ENCODE results near the gene DNAH11. TPM values are rescaled to one million over a fixed set of nuclear protein-coding genes. Genes with fewer than 3 reads are reported as not detected.

Gene DNAH11
- total and polyA plus RNA-seq, 2 of the 4 experiments (the other 2 are of a cell fraction): not detected

DNA sequence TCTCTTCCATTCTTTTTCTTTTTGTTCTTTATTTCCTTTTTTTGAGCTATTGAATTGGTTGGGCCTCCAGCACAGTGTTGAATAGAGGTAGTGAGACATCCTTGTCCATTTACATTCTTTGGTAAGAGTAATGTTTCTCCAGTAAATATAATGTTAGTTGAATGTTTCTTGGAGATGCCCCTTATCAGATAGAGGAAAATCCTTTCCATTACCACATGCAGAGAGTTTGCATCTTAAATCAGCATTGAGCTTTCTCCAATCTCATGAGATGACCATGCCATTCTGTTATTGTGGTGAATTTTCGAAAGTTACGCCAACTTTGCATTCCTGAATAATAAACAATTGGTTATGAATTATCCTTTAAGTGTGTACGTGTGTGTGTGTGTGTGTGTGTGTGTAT, 127.7 kb downstream of the DNAH11 start:
- no peak overlapping the region for H4K8ac ChIP-seq (ENCODE audit: low read depth in 2 of 2, low read length in 2 of 2)
- no peak overlapping the region for H3K9ac ChIP-seq (ENCODE audit: low read depth, low read length)
- no peak overlapping the region for H3K27ac ChIP-seq (ENCODE audit: insufficient read depth, low read length)
- dilution Hi-C loops (cut with HindIII; ENCODE audit: low sequenced_read_pairs, unreplicated experiment): no loop called here
- H3K4ac ChIP-seq (ENCODE audit: low read depth, low read length): no peak overlapping the region
- no peak overlapping the region for H2BK5ac ChIP-seq (ENCODE audit: low read depth, low read length, poor library complexity, severe bottlenecking)
- in situ Hi-C loops (cut with MboI; ENCODE audit: low sequenced_read_pairs): no loop called here
- no peak overlapping the region for H2AK5ac ChIP-seq (ENCODE audit: low read depth, low read length)
- no peak overlapping the region for H3K4me2 ChIP-seq (ENCODE audit: low read depth, low read length)
- WGBS, 2 experiments (ENCODE audit: extremely low coverage in 2 of 2, insufficient read length in 1 of 2): no CpG with 5 or more reads among the region's 3 CpGs
- ChIA-PET CTCF (interaction anchor here (0.7 kb wide), 1 partner anchor 1571 kb away, joined by 4 read pairs; no protein-coding TSS in a partner anchor), POLR2A (ENCODE audit: unreplicated experiment) (no interaction called here)
- H3K14ac ChIP-seq (replicated peaks; ENCODE audit: low read depth, low read length): no peak overlapping the region
- no peaks in the 10 kb centered on the region for H4K20me1 ChIP-seq (ENCODE audit: insufficient read depth, low read length)
- no peak overlapping the region for H2BK15ac ChIP-seq (ENCODE audit: low read depth, low read length)
- no peak overlapping the region for H3K23ac ChIP-seq (ENCODE audit: low read depth, low read length)
- intact Hi-C loops (cut with micrococcal nuclease): no loop called here
- no peaks in the 10 kb centered on the region for H3K27me3 ChIP-seq (ENCODE audit: control insufficient read depth, insufficient read depth, low read length)
- no TSS peak for BruUV-seq (replicated peaks)
- no peak overlapping the region for H4K5ac ChIP-seq (ENCODE audit: low read depth, low read length)
- no peak overlapping the region for H2AK9ac ChIP-seq (replicated peaks; ENCODE audit: low read depth, low read length, poor library complexity)
- H2BK120ac ChIP-seq (ENCODE audit: low read depth, low read length): no peak overlapping the region
- H3K79me1 ChIP-seq (ENCODE audit: low read depth in 1 of 2, low read length in 2 of 2): no peaks in the 10 kb centered on the region
- ATAC-seq (ENCODE audit: low read depth) (no peak), DNase-seq (no peak)
- no peak overlapping the region for H3K56ac ChIP-seq (ENCODE audit: extremely low read depth, insufficient read depth, low read length)
- TF ChIP-seq SMC3 (IDR thresholded peaks at IDR 0.05; ENCODE audit: low read depth, low read length): no peak
- no peak for TF ChIP-seq BHLHE40 (IDR thresholded peaks at IDR 0.05; ENCODE audit: low read depth, low read length)
- no peak for TF ChIP-seq MAFK (IDR thresholded peaks at IDR 0.05; ENCODE audit: low read depth, low read length)
- TF ChIP-seq RCOR1 (IDR thresholded peaks at IDR 0.05; ENCODE audit: insufficient replicate concordance, low read length): no peak
- TF ChIP-seq, protein P1, sequence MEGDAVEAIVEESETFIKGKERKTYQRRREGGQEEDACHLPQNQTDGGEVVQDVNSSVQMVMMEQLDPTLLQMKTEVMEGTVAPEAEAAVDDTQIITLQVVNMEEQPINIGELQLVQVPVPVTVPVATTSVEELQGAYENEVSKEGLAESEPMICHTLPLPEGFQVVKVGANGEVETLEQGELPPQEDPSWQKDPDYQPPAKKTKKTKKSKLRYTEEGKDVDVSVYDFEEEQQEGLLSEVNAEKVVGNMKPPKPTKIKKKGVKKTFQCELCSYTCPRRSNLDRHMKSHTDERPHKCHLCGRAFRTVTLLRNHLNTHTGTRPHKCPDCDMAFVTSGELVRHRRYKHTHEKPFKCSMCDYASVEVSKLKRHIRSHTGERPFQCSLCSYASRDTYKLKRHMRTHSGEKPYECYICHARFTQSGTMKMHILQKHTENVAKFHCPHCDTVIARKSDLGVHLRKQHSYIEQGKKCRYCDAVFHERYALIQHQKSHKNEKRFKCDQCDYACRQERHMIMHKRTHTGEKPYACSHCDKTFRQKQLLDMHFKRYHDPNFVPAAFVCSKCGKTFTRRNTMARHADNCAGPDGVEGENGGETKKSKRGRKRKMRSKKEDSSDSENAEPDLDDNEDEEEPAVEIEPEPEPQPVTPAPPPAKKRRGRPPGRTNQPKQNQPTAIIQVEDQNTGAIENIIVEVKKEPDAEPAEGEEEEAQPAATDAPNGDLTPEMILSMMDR (conservative IDR thresholded peaks at IDR 0.05; ENCODE audit: low read depth, low read length): no peak
- TF ChIP-seq FOS (IDR thresholded peaks at IDR 0.05; ENCODE audit: low read depth, low read length): no peak
- no peak for TF ChIP-seq ELK1 (IDR thresholded peaks at IDR 0.05; ENCODE audit: borderline replicate concordance, low read depth, low read length)
- TF ChIP-seq MXI1 (IDR thresholded peaks at IDR 0.05; ENCODE audit: borderline replicate concordance, low read depth, low read length): no peak
- TF ChIP-seq MAZ (IDR thresholded peaks at IDR 0.05; ENCODE audit: borderline replicate concordance, low read depth, low read length): no peak
- no peak for TF ChIP-seq RAD21 (IDR thresholded peaks at IDR 0.05; ENCODE audit: low read length)
- no peak for TF ChIP-seq CEBPB (IDR thresholded peaks at IDR 0.05; ENCODE audit: low read depth, low read length)
- H3K4me1 ChIP-seq (ENCODE audit: control insufficient read depth, insufficient read depth, low read length): no peaks in the 10 kb centered on the region
- H3K9me1 ChIP-seq (ENCODE audit: insufficient read depth, low read length): no peaks in the 10 kb centered on the region
- H4K91ac ChIP-seq (ENCODE audit: insufficient read depth, low read depth, low read length): no peak overlapping the region
- H2AFZ ChIP-seq (replicated peaks; ENCODE audit: low read length, poor library complexity): no peak overlapping the region
- H3K18ac ChIP-seq (ENCODE audit: low read depth, low read length): no peak overlapping the region
- no peak overlapping the region for H3K4me3 ChIP-seq (ENCODE audit: insufficient read depth, low read depth, low read length)
- peaks cover 5% of the 10 kb centered on the region; the same call in 1 of the 2 replicates for H3K9me3 ChIP-seq (ENCODE audit: control insufficient read depth, insufficient read depth, low read length)
- H3K36me3 ChIP-seq (ENCODE audit: control insufficient read depth, insufficient read depth, low read length): no peaks in the 10 kb centered on the region
- no peak overlapping the region for H2BK20ac ChIP-seq (ENCODE audit: low read depth, low read length)

Measured in IMR-90 (cell line).